VCaP (cell line): ENCODE measurements around the gene TMEM97.
A peak's percentile ranks its signal among the peaks of the same experiment; 100 is the strongest.

ENCODE experiments used
- H3K27ac ChIP-seq: fragments of 450-650 bp; 2 replicates; pipeline ENCODE4 v1.5.1; 2017
- TF ChIP-seq, protein P1 (sequence below): fragments of 450-650 bp; conservative IDR thresholded peaks from 2 replicates; pipeline ENCODE4 v1.5.1; 2017; ENCODE audit warnings: mild to moderate bottlenecking, moderate library complexity

The TMEM97 gene

DNA sequence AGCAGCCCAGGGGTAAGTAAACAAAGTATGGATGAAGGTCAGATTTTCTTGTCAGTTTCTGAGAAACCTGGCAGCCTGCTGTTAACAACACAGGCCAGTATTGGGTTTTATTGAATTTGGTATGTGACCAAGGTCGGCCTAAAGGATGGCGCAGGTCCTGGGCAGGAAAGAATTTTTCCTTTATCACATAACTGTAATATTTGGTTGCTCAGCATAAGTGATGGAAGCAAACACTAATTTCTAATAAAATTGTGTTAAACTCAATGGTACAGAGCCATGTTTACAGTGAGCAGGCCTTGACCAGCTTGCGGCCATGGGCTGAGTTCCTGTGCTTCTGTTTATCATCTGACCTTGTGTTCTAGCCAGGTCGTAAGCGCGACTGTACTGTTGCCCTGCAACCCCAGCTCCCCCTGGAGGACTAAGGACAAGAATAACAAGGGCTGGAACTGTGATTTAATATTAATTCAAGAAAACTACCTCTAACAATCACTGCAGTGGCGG is 27.8 kb downstream of the TMEM97 start:
- TF ChIP-seq, protein P1, sequence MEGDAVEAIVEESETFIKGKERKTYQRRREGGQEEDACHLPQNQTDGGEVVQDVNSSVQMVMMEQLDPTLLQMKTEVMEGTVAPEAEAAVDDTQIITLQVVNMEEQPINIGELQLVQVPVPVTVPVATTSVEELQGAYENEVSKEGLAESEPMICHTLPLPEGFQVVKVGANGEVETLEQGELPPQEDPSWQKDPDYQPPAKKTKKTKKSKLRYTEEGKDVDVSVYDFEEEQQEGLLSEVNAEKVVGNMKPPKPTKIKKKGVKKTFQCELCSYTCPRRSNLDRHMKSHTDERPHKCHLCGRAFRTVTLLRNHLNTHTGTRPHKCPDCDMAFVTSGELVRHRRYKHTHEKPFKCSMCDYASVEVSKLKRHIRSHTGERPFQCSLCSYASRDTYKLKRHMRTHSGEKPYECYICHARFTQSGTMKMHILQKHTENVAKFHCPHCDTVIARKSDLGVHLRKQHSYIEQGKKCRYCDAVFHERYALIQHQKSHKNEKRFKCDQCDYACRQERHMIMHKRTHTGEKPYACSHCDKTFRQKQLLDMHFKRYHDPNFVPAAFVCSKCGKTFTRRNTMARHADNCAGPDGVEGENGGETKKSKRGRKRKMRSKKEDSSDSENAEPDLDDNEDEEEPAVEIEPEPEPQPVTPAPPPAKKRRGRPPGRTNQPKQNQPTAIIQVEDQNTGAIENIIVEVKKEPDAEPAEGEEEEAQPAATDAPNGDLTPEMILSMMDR = peak; percentile 95
- H3K27ac ChIP-seq = peak overlapping the region; percentile 77

DNA sequence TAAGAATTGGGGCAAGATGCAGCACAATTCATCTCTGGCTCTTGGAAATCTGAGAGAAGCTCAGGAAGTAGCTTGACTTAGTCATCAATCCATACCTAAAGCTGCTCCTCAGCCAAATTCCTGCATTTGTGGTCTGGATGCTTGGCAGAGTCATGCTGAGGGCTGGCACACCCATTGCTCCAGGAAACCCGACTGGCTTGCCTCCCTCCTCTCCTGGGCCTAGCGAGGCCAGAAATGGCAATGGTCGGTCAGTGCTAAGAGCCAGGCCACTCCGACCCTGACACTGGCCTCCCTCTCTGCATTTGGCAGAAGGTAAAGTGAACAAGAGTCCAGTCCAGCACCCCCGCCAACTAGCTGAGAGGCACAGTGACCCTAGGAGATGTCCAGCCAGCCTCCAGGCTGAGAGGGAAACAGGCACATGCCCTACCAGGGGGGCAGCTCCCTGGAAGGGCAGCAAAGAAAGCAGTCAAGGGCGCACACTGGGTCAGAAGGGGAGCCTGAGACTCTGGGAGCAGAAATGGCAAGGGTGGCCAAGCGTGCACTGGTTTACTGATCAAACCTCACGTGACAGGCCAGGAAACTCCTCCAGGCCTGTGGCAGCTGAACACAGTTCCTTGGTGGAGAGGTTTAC is 28.4 kb downstream of the TMEM97 start:
- peak overlapping the region; percentile 77 for H3K27ac ChIP-seq
- TF ChIP-seq, protein P1 = peak; percentile 35

DNA sequence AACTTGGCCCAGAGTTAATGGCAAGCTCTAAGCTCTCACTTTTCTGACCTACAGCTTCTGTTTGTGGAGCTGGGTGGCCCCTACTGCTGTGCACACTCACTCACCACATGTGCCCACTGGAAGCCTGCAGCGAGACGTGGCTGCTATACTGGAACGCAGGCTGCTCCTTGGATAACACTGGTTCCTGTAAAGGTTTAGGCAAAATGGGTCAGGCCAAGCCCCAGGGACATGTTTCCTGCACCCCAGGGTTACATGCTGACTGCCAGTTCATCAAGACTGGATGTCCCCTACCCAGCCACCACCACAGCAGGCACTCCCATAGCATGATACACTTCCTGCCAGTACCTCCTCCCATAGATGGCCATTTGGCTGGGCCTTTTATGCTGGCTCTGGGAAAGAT is 30.0 kb downstream of the TMEM97 start:
- TF ChIP-seq, protein P1 = no peak
- H3K27ac ChIP-seq = peak overlapping the region; percentile 77

DNA sequence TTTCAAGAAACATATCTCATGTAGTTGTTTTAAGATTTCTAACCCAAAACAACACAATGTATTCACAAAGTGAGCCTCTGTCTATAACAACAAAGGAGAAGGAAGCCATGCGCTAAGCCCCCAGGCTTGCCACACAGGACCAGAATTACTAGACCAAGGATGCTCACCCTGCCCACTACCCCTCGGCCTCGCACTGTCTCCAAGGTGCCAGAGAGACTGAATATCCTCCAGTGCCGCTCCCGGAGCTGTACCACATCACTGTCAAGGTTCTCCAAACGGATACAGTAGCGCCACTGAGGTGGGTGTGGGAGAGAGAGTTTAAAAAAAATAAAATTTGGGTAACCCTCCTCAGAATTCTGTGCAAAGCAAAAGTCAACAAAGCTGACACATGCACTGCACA is 31.3 kb downstream of the TMEM97 start:
- H3K27ac ChIP-seq = no peak overlapping the region
- TF ChIP-seq, protein P1 = no peak

DNA sequence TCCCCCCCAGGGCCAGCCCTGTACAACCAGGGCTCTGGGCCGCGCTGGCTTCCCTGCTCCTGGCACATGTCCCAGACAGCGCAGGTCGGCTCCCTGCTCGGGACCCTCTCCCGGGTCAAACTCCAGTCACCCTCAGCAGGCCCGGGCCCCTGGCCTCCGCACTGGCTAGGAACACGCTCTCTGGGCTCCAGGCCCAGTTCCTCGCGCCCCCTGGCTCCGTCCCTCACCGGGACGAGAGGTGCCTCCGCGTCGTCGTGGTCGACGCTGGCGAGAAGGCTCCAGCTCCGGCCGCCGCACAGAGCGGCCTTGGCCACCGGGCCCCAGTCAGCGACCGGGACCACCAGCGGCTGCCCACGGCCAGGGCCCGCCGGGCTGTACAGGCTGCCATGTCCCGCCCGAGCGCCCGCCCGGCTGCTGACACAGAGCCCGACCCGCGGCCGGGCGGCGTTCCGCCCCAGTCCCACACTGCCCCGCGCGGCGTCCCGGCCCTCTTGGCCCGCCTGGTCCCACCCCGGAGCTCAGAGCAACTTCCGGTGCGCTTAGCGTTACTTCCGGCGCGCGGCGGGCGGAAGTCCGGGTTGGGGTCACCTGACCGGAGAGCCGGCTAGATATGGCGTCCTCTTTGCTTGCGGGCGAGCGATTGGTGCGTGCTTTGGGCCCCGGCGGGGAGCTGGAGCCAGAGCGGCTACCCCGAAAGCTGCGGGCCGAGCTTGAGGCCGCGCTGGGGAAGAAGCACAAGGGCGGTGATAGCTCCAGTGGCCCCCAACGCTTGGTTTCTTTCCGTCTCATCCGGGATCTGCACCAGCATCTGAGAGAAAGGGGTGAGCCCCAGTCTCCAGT is 38.3 kb downstream of the TMEM97 start, which contains the start of gene POLDIP2:
POLDIP2 (minus strand) TSS at position 467 of the 840 bp plus-strand sequence; CDS start at position 388, 79 bp downstream.
- peak within 1 kb of the TSS; percentile 95 for H3K27ac ChIP-seq
- TF ChIP-seq, protein P1 = 0 out of 2 replicates have a peak, but pooled peaks have one; percentile 9

DNA sequence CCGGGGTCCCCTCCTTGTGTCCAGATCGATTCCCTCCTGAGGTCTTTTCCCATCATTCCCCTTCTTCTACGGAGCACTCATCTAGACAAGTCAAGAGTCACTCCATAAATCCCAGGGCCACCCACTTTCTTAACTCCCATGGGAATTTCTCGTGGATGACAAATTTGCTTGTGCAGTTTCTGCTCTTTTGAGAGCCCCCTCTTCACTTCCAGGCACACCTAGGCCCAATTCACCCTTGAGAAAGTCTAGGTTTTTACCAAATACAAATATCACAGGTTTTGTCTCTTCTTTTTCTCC is 38.8 kb downstream of the TMEM97 start:
- TF ChIP-seq, protein P1 = no peak
- peak overlapping the region; percentile 95 for H3K27ac ChIP-seq

DNA sequence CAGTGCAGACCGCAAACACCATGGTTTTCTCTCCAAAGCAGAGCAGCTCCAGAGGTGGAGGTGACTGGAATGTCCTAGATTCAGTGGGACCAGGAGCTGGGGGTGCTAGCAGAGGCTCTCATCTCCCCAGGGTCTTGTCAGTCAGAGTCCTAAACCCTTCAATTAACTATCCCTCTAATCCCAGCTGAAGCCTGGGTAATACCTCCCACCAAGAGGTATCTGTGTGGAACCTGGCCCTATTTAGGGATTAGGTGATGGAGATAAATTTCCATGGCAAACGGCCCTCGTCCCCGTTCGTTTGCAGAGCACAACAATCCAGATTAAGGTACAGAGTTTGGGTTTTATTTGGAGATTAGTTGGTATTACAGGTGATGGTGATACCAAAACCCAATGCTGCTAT is 44.2 kb downstream of the TMEM97 start:
- TF ChIP-seq, protein P1 = no peak
- H3K27ac ChIP-seq = no peak overlapping the region
